GM12891 (cell line): ENCODE data around the gene FOXO3.

Experiments
- POLR2A ChIP-seq: IDR thresholded peaks from 2 replicates; pipeline ENCODE4 v1.6.1; 2011; ENCODE audit warnings: low read depth, low read length, control low read depth
- POLR2AphosphoS5 ChIP-seq: IDR thresholded peaks from 2 replicates; pipeline ENCODE4 v1.6.1; 2011; ENCODE audit warnings: low read depth, low read length, control low read depth
- POU2F2 ChIP-seq: IDR thresholded peaks from 2 replicates; pipeline ENCODE4 v1.6.1; 2011; ENCODE audit warnings: low read depth, mild to moderate bottlenecking, control low read depth, low read length, moderate library complexity
- SPI1 ChIP-seq: IDR thresholded peaks from 2 replicates; pipeline ENCODE4 v1.6.1; 2011; ENCODE audit warnings: low read depth, low read length, control low read depth
- TAF1 ChIP-seq: IDR thresholded peaks from 2 replicates; pipeline ENCODE4 v1.6.1; 2011; ENCODE audit warnings: low read depth, low read length, control low read depth

GRCh38 chr6:108526739-108527174 lies 34.0 kb upstream of the FOXO3 start:
- no peak for TF ChIP-seq POLR2A
- no peak for TF ChIP-seq SPI1
- TF ChIP-seq POLR2AphosphoS5: no peak
- TF ChIP-seq TAF1: no peak
- TF ChIP-seq POU2F2: no peak
